Measurements from ENCODE around the gene DTYMK. TPM values are rescaled to one million over a fixed set of nuclear protein-coding genes. Genes with fewer than 3 reads are reported as not detected.

The DTYMK gene
- polyA plus RNA-seq, 2 of the 4 experiments (the other 2 are of a cell fraction), result 68.7 to 99.5 TPM

DNA sequence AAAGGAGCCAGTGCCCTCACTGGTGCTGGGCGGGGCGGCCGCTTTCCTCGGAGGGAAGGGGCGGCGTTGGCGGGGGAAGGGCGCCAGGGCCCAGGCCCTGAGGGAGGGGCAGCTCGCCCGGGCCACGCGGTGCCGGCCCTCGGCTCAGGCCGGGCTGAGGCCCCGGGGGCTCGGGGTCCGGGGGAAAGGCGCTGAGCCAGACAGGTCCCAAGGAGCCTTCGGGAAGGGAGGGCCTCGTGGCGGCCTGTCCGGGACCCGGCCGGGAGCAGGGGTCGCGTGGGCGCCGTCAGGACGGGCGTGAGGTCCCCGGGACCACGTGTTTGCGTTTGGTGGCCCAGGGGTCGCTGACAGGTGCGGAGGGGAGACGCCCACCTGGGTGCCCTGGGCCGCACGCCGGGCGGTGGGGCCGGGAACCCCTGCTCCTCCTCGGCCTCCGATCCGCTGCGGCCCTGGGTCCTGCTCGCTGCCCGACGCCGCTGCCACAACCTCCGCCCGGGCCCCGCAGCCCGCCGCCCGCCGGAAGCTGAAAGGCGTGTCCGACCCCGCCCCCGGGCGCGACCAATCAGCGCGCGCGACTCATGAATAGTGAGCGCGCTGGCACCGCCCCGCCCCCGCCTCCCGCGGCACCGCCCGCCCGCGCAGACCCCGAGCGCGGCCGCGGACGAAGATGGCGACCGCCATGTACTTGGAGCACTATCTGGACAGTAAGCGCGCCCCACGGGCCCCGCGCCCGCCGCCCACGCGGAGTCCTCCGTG lies 15.0 kb upstream of the DTYMK start, which contains the start of gene ING5 (continued):
- TF ChIP-seq, protein P1, sequence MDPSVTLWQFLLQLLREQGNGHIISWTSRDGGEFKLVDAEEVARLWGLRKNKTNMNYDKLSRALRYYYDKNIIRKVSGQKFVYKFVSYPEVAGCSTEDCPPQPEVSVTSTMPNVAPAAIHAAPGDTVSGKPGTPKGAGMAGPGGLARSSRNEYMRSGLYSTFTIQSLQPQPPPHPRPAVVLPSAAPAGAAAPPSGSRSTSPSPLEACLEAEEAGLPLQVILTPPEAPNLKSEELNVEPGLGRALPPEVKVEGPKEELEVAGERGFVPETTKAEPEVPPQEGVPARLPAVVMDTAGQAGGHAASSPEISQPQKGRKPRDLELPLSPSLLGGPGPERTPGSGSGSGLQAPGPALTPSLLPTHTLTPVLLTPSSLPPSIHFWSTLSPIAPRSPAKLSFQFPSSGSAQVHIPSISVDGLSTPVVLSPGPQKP (IDR thresholded peaks at IDR 0.05; ENCODE audit: low read depth, low read length), result no peak
- TF ChIP-seq ZFP36 (IDR thresholded peaks at IDR 0.05; ENCODE audit: borderline replicate concordance, partially characterized antibody) (no peak), CBX8 (IDR thresholded peaks at IDR 0.05) (no peak), HEYL (CRISPR knock-in tag; IDR thresholded peaks at IDR 0.05) (no peak), CHD2 (IDR thresholded peaks at IDR 0.05; ENCODE audit: low read length, partially characterized antibody) (peak; percentile 48), FOSB (CRISPR knock-in tag; IDR thresholded peaks at IDR 0.05) (no peak), HDAC2 (IDR thresholded peaks at IDR 0.05) (no peak), RFX5 (IDR thresholded peaks at IDR 0.05) (no peak), RNF2 (IDR thresholded peaks at IDR 0.05; ENCODE audit: borderline replicate concordance, low read depth) (no peak), MAFK (IDR thresholded peaks at IDR 0.05; ENCODE audit: partially characterized antibody) (no peak), BHLHE40 (IDR thresholded peaks at IDR 0.05; ENCODE audit: low read depth, low read length) (no peak), CBX2 (IDR thresholded peaks at IDR 0.05; ENCODE audit: borderline replicate concordance, low read depth) (no peak), JUN (IDR thresholded peaks at IDR 0.05) (peak; percentile 54 to 97; a peak in 4 of 5 replicates), NPAS2 (CRISPR knock-in tag; IDR thresholded peaks at IDR 0.05; ENCODE audit: borderline replicate concordance) (no peak), EHMT2 (IDR thresholded peaks at IDR 0.05; ENCODE audit: low read depth) (no peak), KDM5A (IDR thresholded peaks at IDR 0.05) (no peak), JUNB (IDR thresholded peaks at IDR 0.05) (no peak), MYC (IDR thresholded peaks at IDR 0.05; ENCODE audit: borderline replicate concordance, low read length) (peak; percentile 98), PHF8 (IDR thresholded peaks at IDR 0.05; ENCODE audit: borderline replicate concordance, low read depth) (peak; percentile 97), RCOR1 (IDR thresholded peaks at IDR 0.05; ENCODE audit: low read depth, low read length) (no peak), POLR2AphosphoS2 (conservative IDR thresholded peaks at IDR 0.05; ENCODE audit: low read length) (no peak), NR3C1 (IDR thresholded peaks at IDR 0.05) (no peak), RAD21 (conservative IDR thresholded peaks at IDR 0.05 in 1 of 2, IDR thresholded peaks at IDR 0.05 in 1 of 2) (peak in 1 of 2 experiments; percentile 27; a peak in 2 of 5 replicates), ZNF302 (CRISPR knock-in tag; IDR thresholded peaks at IDR 0.05) (no peak), EP300 (IDR thresholded peaks at IDR 0.05) (peak in 1 of 2 experiments; percentile 17; a peak in 1 of 5 replicates)
- TF ChIP-seq, protein P2, sequence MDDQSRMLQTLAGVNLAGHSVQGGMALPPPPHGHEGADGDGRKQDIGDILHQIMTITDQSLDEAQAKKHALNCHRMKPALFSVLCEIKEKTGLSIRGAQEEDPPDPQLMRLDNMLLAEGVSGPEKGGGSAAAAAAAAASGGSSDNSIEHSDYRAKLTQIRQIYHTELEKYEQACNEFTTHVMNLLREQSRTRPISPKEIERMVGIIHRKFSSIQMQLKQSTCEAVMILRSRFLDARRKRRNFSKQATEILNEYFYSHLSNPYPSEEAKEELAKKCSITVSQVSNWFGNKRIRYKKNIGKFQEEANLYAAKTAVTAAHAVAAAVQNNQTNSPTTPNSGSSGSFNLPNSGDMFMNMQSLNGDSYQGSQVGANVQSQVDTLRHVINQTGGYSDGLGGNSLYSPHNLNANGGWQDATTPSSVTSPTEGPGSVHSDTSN (IDR thresholded peaks at IDR 0.05), result peak; percentile 36; the same call in 1 of the 2 replicates
- TF ChIP-seq, protein P3, sequence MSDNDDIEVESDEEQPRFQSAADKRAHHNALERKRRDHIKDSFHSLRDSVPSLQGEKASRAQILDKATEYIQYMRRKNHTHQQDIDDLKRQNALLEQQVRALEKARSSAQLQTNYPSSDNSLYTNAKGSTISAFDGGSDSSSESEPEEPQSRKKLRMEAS (IDR thresholded peaks at IDR 0.05), result peak; percentile 93
- TF ChIP-seq, protein P4, sequence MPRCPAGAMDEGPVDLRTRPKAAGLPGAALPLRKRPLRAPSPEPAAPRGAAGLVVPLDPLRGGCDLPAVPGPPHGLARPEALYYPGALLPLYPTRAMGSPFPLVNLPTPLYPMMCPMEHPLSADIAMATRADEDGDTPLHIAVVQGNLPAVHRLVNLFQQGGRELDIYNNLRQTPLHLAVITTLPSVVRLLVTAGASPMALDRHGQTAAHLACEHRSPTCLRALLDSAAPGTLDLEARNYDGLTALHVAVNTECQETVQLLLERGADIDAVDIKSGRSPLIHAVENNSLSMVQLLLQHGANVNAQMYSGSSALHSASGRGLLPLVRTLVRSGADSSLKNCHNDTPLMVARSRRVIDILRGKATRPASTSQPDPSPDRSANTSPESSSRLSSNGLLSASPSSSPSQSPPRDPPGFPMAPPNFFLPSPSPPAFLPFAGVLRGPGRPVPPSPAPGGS (IDR thresholded peaks at IDR 0.05), result peak; percentile 85
- TF ChIP-seq, protein P5, sequence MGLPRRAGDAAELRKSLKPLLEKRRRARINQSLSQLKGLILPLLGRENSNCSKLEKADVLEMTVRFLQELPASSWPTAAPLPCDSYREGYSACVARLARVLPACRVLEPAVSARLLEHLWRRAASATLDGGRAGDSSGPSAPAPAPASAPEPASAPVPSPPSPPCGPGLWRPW (IDR thresholded peaks at IDR 0.05), result no peak

Measured in A549 (cell line).